Omental fat pad (tissue), 4 donors: ENCODE results near the gene RAB13. TPM values are rescaled to one million over a fixed set of nuclear protein-coding genes. Genes with fewer than 3 reads are reported as not detected.
A peak's percentile ranks its signal among the peaks of the same experiment; 100 is the strongest.
"Not testable (repeated sequence)": the region's sequence is repeated elsewhere in the genome, so short reads cannot be mapped to it uniquely, and the experiment has no call there.

Experiments
- ATAC-seq: fragments of 150-250 bp; one replicate; pipeline ENCODE4 v1.9.1; 2016; ENCODE audit warnings: mild to moderate bottlenecking, moderate library complexity; ENCODE audit not compliant: low FRiP score
- DNase-seq: peaks from one replicate; pipeline ENCODE4 v3.0.0-alpha.2; 2019; ENCODE audit warnings: low spot score
- total RNA-seq, 4 donors: library from RNA; depleted of rRNA; stranded (reverse); fragments of >200 nt; gene quantifications; one replicate each; pipeline ENCODE4 v1.1.0, GENCODE V29; 2016
- TF ChIP-seq, protein P1 (sequence below), 3 donors: fragments of 450-650 bp; IDR thresholded peaks; one replicate each; pipeline ENCODE4 v1.5.1; 2016 to 2017; ENCODE audit warnings: antibody characterized with exemption in 3 of 3, mild to moderate bottlenecking in 3 of 3, moderate library complexity in 2 of 3

Gene RAB13
- total RNA-seq, 4 donors from 2014 or later = 62.7 to 87.5 (median 78.3) TPM

DNA sequence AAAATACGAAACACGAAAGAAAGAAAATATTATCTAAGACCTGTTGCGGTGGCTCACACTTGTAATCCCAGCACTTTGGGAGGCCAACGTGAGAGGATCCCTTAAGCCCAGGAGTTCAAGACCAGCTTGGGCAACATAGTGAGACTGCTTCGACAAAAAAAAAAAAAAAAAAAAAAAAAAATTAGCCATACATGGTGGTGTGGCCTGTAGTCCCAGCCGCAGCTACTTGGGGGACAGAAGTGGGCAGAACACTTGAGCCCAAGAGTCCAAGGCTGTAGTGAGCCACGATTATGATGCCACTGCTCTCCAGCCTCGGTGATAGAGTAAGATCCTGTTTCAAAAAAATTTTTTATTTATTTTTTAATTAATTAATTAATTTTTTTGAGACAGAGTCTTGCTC lies 1.5 kb upstream of the RAB13 start:
- ATAC-seq (no peak), DNase-seq (no peak)
- TF ChIP-seq, protein P1, sequence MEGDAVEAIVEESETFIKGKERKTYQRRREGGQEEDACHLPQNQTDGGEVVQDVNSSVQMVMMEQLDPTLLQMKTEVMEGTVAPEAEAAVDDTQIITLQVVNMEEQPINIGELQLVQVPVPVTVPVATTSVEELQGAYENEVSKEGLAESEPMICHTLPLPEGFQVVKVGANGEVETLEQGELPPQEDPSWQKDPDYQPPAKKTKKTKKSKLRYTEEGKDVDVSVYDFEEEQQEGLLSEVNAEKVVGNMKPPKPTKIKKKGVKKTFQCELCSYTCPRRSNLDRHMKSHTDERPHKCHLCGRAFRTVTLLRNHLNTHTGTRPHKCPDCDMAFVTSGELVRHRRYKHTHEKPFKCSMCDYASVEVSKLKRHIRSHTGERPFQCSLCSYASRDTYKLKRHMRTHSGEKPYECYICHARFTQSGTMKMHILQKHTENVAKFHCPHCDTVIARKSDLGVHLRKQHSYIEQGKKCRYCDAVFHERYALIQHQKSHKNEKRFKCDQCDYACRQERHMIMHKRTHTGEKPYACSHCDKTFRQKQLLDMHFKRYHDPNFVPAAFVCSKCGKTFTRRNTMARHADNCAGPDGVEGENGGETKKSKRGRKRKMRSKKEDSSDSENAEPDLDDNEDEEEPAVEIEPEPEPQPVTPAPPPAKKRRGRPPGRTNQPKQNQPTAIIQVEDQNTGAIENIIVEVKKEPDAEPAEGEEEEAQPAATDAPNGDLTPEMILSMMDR (IDR thresholded peaks at IDR 0.05) = no peak

DNA sequence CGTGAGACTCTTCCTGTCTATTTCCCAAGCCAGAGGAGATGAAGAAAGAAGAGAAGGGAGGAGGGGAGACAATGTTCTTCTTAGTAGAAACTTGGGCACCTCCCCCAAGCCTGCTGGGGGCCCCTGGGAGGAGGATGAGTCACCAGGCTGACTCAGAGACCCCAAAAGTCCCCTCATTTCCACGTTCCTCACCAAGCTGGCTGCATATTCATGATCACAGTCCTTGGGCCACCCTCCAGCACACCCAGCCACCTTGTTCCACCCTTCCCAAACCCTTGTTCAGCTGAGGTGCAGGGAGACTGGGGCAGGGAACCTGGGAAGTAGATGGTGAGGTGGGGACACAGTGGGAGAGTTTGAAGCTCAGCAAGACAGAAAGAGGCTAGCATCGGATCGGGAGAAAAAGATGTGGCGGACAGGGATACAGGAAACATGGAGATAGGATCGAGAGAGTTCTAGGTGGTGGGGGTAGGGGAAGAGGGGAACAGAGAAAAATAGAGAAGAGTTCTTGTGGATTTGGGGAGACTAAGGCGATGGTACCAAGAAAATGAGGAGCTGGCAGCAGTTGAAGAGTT lies 712 bp downstream of the RAB13 start:
- TF ChIP-seq, protein P1 (IDR thresholded peaks at IDR 0.05) = no peak
- DNase-seq (peak; percentile 61), ATAC-seq (peak; percentile 62)

DNA sequence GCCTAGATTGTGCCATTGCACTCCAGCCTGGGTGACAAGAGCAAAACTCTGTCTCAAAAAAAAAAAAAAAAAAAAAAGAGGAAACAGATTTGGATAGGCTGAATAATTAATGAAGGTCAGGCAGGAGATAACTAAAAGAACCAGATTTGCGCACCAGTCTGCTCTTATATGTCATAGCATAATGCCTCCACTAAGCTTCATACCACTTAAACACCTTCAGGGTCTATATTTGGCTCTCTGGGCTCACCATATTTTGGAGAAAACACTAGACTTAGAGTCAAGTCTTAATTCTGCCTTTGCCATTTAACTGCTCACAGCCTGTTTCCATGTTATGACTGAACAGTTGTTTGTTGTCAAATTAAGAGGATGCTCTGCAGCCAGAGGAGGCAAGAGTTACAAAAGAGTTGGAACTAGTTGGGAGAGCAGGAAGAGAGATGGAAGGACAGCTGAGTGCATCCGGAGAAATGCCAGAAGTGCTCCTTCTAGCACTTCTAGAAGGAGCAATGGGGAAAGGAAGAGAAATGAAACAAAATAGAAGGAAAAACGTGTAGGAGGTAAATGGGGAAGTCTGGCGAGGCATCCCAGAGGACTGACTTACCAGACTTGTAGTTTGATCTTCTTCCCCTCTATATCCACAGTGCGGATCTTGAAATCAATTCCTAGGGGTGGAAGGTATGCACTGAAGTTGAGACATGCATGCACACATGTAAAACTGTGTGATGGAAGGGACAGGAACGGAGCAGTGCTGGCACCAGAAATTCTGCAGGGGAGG lies 1.8 kb downstream of the RAB13 start:
- ATAC-seq (no peak), DNase-seq (no peak)
- TF ChIP-seq, protein P1 (IDR thresholded peaks at IDR 0.05) = no peak

- DNase-seq, ATAC-seq: not testable (repeated sequence)
Observed at GRCh38 chr1:153981735-153982134, 4.4 kb downstream of the RAB13 start.

- not testable (repeated sequence) for DNase-seq, ATAC-seq
Observed at GRCh38 chr1:153979091-153979490, 7.0 kb downstream of the RAB13 start.

DNA sequence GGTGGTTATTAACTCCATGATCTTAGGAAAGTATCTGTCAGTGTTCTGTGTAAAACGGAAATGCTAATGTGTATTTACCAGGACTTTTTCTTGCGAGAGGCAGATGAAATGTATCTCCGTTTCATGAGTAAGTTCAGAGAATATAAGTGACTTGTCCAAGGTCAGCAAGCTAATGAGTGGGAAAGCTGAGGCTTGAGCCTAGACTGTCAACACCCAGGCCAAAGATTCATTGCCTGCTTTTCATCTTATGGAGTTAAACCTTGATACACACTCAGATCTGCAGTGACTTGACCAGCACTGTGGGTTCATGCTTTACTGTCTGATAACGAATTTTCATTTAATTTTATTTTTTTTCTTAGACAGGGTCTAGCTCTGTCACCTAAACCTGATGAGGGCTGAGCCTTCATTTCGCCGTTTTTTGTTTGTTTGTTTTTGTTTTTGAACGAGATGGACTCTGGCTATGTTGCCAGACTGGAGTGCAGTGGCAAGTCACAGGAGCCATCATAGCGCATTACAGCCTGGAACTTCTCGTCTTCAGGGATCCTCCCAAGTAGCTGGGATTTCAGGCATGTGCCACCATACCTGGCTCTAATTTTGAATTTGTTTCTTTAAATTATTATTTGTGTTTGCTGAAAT lies 7.7 kb downstream of the RAB13 start:
- TF ChIP-seq, protein P1 (IDR thresholded peaks at IDR 0.05) = no peak
- DNase-seq (no peak), ATAC-seq (no peak)

GRCh38 chr1:153977250-153978240 lies 8.6 kb downstream of the RAB13 start, which contains the start of gene JTB:
Gene JTB (minus strand): TSS chr1:153977674. CDS start chr1:153977252, 422 bp downstream.
- peak; percentile 78 for DNase-seq
- ATAC-seq = peak; percentile 95
- TF ChIP-seq, protein P1 (IDR thresholded peaks at IDR 0.05) = no peak
